Mucosa of descending colon (tissue), 3 donors: ENCODE measurements around the gene ZP4. TPM values are rescaled to one million over a fixed set of nuclear protein-coding genes. Genes with fewer than 3 reads are reported as not detected.
A peak's percentile ranks its signal among the peaks of the same experiment; 100 is the strongest.

Experiments used
- ATAC-seq: fragments of 200-7000 bp; cut with Tn5 transposase; one replicate; pipeline ENCODE4 v1.9.1; 2020; ENCODE audit warnings: mild to moderate bottlenecking, moderate library complexity
- DNase-seq, 3 donors: peaks; one replicate each; pipeline ENCODE4 v3.0.0-alpha.2; 2020
- H3K36me3 ChIP-seq: fragments of 200-600 bp; one replicate; pipeline ENCODE4 v1.8.0; 2021; ENCODE audit warnings: low read depth, mild to moderate bottlenecking
- H3K4me1 ChIP-seq: fragments of 200-600 bp; one replicate; pipeline ENCODE4 v1.8.0; 2021; ENCODE audit warnings: low read depth, mild to moderate bottlenecking
- H3K4me3 ChIP-seq: fragments of 200-600 bp; one replicate; pipeline ENCODE4 v1.8.0; 2021; ENCODE audit warnings: mild to moderate bottlenecking
- H3K9me3 ChIP-seq: fragments of 200-600 bp; one replicate; pipeline ENCODE4 v1.8.0; 2021; ENCODE audit warnings: mild to moderate bottlenecking
- intact Hi-C, 2 donors: fragments of 100-400 bp; cut with DNase I in 1 of 2; cut with micrococcal nuclease in 1 of 2; formaldehyde crosslinking; loops; one replicate each; pipeline versions ENCODE4 v1.11.0 to v1.11.1; 2022; cut with DNase I, micrococcal nuclease
- total RNA-seq, 3 donors: library from RNA; stranded (reverse); fragmentation: NEBNext Ultra II Directional in 2 of 3; extraction: Animal tissue kit (Norgen Biotek cat#: 25700) in 2 of 3; gene quantifications; one replicate each; pipeline versions ENCODE4 v1.2.1 to v1.2.4, GENCODE V29; 2021 to 2023
- TF ChIP-seq, protein P1 (sequence below): fragments of 200-600 bp; IDR thresholded peaks from one replicate; pipeline ENCODE4 v1.8.0; 2022; ENCODE audit warnings: antibody characterized with exemption, mild to moderate bottlenecking
- donor health status: DM: no; HTN: no; CAD: no; lungs with moderate emphysema.
- donor health status: DM: no; HTN: no; CAD: no.
- donor health status: DM: no; HTN: yes; CAD: no.

The ZP4 gene
- total RNA-seq, 3 donors from 2014 or later: not detected

DNA sequence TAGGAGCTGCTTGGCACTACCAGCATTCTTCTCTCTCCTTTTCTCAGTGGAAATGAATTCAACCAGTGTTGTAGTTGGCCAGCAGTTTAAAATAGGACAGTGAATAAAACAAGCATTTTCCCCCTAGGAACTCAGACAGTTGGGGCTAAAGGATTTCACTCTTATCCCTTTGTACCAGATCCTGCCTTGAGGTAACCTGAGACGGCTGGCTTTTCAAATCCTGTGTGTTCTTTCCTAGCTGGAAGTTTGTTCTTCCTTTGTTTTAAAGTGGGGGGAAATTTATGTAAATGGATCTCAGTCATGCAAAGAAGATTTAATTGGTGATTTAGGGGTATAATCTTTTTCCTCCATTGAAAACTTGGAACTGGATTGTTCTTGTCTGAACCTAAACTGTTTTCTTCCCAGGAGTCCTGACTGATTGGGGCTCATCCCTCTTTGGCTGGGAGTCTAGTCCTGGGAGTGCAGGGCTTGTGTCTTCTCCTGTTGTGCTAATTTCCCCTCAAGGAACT lies 23.3 kb downstream of the ZP4 start:
- no peaks in the 10 kb centered on the region for H3K36me3 ChIP-seq
- DNase-seq: no peak
- ATAC-seq: no peak
- intact Hi-C loops: no loop called here
- H3K9me3 ChIP-seq: no peaks in the 10 kb centered on the region
- H3K4me3 ChIP-seq: no peak overlapping the region
- TF ChIP-seq, protein P1, sequence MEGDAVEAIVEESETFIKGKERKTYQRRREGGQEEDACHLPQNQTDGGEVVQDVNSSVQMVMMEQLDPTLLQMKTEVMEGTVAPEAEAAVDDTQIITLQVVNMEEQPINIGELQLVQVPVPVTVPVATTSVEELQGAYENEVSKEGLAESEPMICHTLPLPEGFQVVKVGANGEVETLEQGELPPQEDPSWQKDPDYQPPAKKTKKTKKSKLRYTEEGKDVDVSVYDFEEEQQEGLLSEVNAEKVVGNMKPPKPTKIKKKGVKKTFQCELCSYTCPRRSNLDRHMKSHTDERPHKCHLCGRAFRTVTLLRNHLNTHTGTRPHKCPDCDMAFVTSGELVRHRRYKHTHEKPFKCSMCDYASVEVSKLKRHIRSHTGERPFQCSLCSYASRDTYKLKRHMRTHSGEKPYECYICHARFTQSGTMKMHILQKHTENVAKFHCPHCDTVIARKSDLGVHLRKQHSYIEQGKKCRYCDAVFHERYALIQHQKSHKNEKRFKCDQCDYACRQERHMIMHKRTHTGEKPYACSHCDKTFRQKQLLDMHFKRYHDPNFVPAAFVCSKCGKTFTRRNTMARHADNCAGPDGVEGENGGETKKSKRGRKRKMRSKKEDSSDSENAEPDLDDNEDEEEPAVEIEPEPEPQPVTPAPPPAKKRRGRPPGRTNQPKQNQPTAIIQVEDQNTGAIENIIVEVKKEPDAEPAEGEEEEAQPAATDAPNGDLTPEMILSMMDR: no peak
- H3K4me1 ChIP-seq: no peaks in the 10 kb centered on the region

DNA sequence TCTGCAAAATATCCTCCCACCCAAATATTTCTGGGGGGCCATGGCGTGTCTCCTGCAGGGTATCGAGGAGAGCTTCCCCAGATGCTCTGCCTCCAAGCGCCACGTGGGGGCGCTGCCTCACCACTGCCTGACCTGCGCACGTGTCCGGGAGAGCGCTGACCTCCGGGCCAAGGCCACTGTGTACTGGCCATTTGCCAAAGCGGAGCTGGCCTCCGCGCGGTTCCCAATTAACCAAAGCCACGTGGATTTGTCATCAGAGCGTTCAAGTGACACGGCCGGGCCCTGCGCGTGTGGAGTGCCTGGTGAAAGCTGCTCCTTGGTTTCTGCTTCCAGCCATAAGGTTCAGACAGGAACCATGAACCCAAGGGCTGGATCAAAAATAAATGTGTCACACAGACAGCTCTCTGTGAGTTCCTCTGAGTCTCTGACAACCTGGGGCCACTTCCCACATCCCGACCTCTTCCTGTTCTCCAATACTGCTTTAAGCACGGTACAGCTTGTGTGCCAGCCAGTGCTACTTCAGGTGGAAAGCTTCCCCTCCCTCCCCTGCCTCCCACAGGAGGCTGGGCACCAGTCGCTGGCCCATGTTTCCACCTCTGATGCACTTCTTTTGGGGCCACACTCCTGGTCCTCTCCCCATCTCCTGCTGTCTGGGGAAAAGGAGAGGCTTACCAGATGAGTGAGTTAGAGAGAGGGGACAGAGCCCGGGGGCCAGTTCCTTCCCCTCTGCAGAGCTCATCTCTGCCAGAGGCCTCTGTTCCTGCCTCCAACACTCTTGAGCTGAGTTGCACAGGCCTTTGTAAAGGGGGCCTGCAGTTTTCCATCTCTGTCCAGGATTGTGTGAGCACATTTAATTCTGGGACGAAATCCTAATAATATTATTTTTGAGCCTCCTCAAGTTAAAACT lies 26.1 kb downstream of the ZP4 start:
- no peak overlapping the region for H3K4me3 ChIP-seq

DNA sequence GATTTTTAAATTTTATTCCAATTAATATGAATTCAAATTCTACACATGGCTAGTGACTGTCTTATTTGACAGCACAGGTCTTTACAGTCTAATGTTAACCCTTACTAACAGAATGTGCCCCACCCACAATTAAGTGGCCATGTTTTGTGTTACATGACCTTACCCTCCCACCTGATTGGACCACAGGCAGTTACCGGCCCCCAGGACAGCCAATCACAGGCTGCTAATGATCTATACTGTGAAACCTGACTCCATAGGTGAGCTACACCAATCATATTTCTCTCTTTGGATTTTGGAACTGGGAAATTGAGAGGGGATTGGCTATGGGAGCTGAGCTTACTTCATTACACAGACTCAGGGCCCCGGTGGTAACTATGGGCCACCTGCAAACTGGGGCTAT lies 27.5 kb downstream of the ZP4 start:
- no peaks in the 10 kb centered on the region for H3K9me3 ChIP-seq
- H3K4me3 ChIP-seq: no peak overlapping the region
- no peaks in the 10 kb centered on the region for H3K36me3 ChIP-seq
- no peak for DNase-seq
- ATAC-seq: no peak
- intact Hi-C loops: no loop called here
- TF ChIP-seq, protein P1: no peak
- no peaks in the 10 kb centered on the region for H3K4me1 ChIP-seq

More for the DNA sequence above, 26.1 kb downstream of the ZP4 start:
- DNase-seq (peak; percentile 57 to 76 (median 69)), ATAC-seq (peak; percentile 87)
- Histone ChIP-seq H3K4me1 (no peaks in the 10 kb centered on the region), H3K36me3 (no peaks in the 10 kb centered on the region), H3K9me3 (no peaks in the 10 kb centered on the region)
- TF ChIP-seq, protein P1: peak; percentile 66
- intact Hi-C loops: no loop called here

DNA sequence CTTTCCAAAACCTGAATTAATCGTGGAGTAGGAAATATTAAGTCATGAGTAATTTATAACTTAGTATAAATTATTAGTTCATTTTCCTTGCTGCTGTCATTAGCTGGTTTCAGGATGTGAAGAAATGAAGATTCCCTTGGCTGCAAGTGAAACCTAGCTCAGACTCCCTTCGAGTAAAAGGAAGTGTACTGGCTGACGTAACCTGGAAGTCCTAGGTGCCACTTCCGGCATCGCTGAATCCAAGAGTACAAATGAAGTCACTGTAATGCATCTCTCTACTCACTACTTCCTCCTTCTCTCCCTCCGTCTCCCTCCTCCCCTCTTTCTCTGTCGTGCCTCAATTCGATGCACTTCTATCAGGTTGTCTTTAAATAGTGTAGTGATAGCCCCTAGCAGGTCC lies 28.8 kb downstream of the ZP4 start:
- Histone ChIP-seq H3K36me3 (no peaks in the 10 kb centered on the region), H3K9me3 (no peaks in the 10 kb centered on the region), H3K4me1 (no peaks in the 10 kb centered on the region), H3K4me3 (no peak overlapping the region)
- TF ChIP-seq, protein P1: no peak
- intact Hi-C loops: no loop called here
- DNase-seq: no peak
- no peak for ATAC-seq

DNA sequence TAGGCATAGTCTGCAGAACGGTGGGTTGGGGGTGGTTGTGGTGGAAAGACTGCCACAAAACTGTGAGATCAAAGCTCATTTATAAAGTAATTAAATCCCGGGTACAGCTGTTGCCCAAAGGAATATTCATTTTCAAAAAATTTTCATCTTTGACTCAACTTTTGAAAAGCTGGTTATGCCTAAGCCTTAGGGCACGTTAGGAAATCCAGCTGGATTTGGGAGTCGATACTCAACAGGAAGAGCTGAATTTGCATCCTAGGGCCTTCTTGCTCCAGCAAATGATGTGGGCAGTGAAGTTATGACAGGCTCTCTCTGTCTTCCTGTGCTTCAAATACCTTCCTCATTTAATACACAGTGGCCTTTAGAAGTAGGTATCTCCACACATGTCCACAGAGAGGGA lies 31.7 kb downstream of the ZP4 start:
- intact Hi-C loops: no loop called here
- DNase-seq: no peak

More for the DNA sequence above, 31.7 kb downstream of the ZP4 start:
- no peak for ATAC-seq
- no peaks in the 10 kb centered on the region for H3K4me1 ChIP-seq
- no peaks in the 10 kb centered on the region for H3K9me3 ChIP-seq
- H3K36me3 ChIP-seq: no peaks in the 10 kb centered on the region
- no peak overlapping the region for H3K4me3 ChIP-seq
- TF ChIP-seq, protein P1: no peak
